GM18505 (cell line): ENCODE data around the gene DCN.

Experiments used
- ATAC-seq: cut with Tn5 transposase; IDR thresholded peaks from one replicate; pipeline ENCODE4 v1.9.1; 2021; ENCODE audit not compliant: unreplicated experiment
- POLR2A ChIP-seq: IDR thresholded peaks from 4 replicates; pipeline ENCODE4 v1.6.1; 2011; ENCODE audit warnings: borderline replicate concordance; ENCODE audit not compliant: insufficient read depth, insufficient read length; ENCODE audit errors: extremely low read depth

Gene DCN

DNA sequence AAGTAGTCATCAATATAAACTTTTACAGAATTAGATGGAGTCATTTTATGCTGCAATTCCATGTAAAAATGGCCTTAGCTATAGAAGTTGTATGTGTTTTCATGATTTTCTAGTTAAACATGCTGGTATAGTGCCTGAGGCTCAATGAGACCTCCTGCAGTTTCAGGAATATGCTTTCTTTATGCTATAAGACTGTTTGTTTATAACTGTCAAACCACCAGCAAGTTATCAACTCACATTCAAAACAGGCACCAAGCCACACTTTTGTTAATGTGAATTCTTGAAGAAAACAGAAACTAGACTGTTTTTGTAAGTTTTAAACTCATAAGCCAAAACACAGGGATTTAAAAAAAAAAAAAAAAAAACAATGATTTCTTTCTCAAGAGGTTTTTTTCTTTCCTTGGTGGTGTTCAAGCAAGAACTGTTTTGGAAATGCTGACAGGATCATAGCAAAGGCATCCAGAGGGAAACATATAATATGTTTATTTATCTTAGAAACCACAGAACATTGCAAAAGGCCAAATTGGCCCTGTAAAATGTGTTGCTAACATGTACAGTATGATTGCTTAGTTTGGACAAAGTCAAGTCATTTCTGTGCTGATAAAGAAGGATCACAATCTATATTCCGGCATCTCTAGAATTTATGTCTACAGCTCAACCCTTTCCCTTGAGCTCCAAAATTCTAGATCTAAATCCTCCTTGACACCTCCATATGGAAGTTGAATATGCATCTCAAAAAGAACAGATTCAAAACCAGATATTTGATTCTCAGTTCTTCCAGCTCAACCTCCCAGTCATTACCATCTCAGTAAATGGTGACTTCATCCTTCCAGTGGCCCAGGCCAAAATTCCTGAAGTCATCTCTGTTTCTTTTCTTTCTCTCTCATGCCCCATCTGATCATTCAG is 42.3 kb downstream of the DCN start:
- TF ChIP-seq POLR2A: no peak
- ATAC-seq: no peak

- TF ChIP-seq POLR2A: no peak
Measured at GRCh38 chr12:91139286-91139685, 43.3 kb downstream of the DCN start.

GRCh38 chr12:91138337-91138920 is 44.2 kb downstream of the DCN start:
- ATAC-seq: no peak
- no peak for TF ChIP-seq POLR2A

More at GRCh38 chr12:91139286-91139685, 43.3 kb downstream of the DCN start:
- ATAC-seq: no peak

- TF ChIP-seq POLR2A: no peak
Measured at GRCh38 chr12:91133871-91134270, 48.7 kb downstream of the DCN start.

DNA sequence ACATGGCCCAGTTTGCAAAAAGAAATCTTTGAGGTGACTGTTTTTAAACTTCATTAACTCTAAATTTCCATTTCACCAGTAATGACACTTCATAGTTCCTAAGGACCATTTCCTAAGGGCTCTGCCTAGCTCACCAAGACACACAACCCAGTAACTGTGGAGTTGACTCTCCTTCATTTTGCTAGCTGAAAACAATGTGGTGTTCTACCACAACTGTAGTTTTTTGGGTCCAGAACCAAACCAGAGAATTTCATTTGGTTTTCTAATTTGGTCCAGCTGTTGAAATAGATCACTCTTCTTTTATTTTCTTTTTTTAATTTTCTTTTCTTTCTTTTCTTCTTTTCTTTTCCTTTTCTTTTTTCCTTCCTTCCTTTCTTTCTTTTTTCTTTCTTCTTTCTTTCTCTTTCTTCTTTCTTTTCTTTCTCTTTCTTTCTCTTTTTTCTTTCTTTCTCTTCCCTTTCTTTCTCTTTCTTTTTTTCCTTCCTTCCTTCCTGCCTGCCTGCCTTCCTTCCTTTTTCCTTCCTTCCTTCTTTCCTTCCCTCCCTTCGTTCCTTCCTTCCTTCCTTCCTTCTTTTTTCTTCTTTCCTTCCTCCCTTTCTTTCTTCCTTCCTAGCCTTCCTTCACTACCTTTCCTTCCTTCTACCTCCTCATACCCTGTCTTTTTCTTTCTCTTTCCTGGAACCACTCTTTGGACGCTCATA is 52.8 kb downstream of the DCN start:
- no peak for ATAC-seq

More at GRCh38 chr12:91133871-91134270, 48.7 kb downstream of the DCN start:
- no peak for ATAC-seq

DNA sequence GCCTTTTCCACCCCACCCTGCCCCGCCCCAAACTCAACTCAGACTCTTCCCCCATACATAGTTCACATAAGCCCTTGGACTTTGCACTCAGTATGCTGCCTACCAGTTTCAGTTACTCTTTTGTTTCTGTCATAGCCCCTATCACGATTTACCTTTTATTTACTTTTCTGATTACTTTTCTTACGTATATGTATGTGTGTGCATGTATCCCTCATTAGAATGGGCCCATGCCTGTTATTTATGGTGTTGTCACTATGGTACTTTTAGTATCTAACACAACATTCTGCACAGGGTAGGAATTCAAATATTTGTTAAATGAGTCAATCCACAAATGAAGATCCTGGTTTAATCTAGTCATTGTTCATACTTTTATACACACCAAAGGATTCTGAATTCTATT is 54.9 kb downstream of the DCN start:
- TF ChIP-seq POLR2A: no peak
- no peak for ATAC-seq

More for the DNA sequence above, 52.8 kb downstream of the DCN start:
- TF ChIP-seq POLR2A: no peak

GRCh38 chr12:91127306-91127705 is 55.3 kb downstream of the DCN start:
- no peak for TF ChIP-seq POLR2A
- no peak for ATAC-seq

- no peak for TF ChIP-seq POLR2A
Measured at GRCh38 chr12:91126516-91126915, 56.1 kb downstream of the DCN start.

DNA sequence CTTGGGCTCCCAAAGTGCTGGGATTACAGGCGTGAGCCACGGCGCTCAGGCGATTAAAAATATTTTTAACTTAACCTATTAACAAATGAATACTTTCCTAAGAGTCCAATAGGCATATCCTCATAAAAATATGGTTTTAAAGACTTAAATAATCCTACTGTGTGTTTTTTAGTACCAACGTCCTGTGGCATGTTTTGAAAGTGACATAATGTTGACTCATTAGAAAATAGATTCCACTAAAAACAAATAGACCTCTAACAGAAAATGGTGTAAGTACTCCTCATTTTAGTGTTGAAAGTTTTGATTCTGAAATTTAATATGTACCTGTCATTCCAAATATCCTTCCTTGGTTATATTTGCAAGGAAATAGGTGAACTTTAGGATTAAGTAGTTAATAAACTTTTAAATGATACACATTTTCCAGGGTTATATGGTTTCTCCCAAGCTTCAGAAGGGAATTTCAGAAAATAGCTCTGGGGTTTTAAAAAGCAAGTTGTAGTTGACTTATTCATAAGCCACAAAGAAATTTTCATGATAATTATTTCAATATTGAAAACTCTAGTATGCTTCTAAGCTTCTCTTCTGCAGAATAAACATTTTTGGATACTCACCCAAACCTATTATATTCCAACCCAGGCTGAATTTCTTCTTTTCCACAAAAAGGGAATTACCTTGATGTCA is 59.2 kb downstream of the DCN start:
- TF ChIP-seq POLR2A: no peak
- no peak for ATAC-seq

More at GRCh38 chr12:91126516-91126915, 56.1 kb downstream of the DCN start:
- ATAC-seq: no peak

- TF ChIP-seq POLR2A: no peak
Measured at GRCh38 chr12:91120781-91121180, 61.8 kb downstream of the DCN start.

GRCh38 chr12:91119089-91119488 is 63.5 kb downstream of the DCN start:
- ATAC-seq: no peak
- no peak for TF ChIP-seq POLR2A

More at GRCh38 chr12:91120781-91121180, 61.8 kb downstream of the DCN start:
- no peak for ATAC-seq

DNA sequence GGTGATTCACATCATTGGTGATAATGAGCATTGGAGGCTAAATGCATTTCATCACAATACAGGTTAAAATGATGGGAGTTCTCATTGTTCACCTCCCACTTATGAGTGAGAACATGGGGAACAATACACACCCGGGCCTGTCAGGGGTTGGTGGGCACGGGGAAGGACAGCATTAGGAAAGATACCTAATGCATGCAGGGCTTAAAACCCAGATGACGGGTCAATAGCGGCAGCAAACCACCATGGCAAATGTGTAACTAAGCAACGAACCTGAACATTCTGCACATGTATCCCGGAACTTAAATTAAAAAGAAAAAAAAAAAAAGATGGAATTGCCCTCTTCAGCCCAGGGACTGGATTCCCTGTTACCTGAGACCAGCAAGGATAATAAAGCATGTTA is 69.0 kb downstream of the DCN start:
- TF ChIP-seq POLR2A: no peak
- no peak for ATAC-seq

DNA sequence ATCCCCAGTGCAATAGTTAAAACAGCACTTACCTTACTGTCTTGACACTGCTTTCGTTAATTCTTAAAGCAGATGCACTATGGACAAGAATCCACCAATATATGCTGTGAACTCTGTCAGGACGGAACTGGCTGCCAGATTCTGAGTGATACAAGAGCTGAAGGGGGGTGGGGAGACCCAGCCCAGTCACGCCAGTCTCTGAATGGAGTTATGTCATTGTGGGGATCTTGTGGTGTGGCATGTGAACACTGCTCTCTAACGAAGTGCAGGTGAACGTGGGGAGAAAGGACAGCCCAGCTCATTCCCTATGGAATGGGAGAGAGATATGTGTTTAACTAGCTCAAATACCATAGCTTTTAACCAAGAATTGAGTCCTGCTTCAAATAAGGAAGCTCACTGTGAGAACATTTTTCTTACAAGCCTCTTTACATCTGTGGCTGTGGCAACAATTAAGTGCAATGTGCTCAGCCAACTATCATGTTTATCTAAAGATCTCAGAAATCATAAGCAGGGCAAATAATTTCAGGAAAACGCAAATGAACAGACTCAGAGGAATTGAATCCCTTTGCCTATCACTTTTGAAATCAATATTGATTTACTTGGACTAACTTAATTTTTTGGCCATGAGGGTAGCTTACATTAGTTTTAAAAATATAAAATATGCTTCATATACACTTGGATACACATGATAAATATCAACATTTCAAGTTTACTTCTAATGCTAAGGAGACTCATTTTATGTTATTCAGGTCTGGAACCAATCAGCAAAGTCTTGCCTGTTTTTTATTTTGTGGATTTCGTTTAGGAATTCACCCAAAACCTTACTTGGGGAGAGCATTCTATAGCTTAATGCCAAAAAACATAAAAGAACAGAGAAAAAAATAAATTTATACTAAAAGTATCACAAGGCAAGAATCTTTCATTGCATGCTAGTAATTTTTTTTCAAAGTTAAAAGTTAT is 71.0 kb downstream of the DCN start, which contains the start of gene LUM:
Gene LUM (minus strand): TSS at position 129 of the 960 bp plus-strand sequence. CDS start 2,515 bp downstream, outside the sequence.
- no peak for TF ChIP-seq POLR2A
- no peak for ATAC-seq
